ENCODE measurements around the gene SCN3B.

DNA sequence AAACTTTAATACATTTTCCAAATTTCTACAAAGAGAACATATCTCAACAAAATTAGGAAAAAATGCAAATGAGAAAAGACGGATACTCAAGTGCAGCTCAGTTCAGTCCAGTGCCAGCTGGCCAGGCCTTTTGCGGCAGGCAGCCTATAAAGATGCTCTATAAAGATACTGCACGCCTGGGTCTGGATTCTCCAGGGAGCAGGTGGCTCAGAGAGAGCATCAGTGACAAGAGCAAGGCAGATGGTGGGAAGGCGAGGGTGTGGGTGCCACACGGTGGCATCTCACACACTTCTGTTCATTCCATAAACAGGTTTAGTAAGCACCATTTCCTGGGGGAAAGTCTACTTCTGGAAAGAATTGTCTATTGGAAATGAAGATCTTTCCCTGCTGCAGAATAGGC, 18.1 kb upstream of the SCN3B start:
- TF ChIP-seq, protein P1, sequence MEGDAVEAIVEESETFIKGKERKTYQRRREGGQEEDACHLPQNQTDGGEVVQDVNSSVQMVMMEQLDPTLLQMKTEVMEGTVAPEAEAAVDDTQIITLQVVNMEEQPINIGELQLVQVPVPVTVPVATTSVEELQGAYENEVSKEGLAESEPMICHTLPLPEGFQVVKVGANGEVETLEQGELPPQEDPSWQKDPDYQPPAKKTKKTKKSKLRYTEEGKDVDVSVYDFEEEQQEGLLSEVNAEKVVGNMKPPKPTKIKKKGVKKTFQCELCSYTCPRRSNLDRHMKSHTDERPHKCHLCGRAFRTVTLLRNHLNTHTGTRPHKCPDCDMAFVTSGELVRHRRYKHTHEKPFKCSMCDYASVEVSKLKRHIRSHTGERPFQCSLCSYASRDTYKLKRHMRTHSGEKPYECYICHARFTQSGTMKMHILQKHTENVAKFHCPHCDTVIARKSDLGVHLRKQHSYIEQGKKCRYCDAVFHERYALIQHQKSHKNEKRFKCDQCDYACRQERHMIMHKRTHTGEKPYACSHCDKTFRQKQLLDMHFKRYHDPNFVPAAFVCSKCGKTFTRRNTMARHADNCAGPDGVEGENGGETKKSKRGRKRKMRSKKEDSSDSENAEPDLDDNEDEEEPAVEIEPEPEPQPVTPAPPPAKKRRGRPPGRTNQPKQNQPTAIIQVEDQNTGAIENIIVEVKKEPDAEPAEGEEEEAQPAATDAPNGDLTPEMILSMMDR (IDR thresholded peaks at IDR 0.05) = no peak
- TF ChIP-seq POLR2AphosphoS5 (IDR thresholded peaks at IDR 0.05) = no peak
